Left ventricle myocardium inferior (tissue), 1 donor: ENCODE measurements around the gene ITGA6. TPM values are rescaled to one million over a fixed set of nuclear protein-coding genes. Genes with fewer than 3 reads are reported as not detected.
A peak's percentile ranks its signal among the peaks of the same experiment; 100 is the strongest.

ENCODE experiments used
- DNase-seq: peaks from one replicate; pipeline ENCODE4 v3.0.0-alpha.2; 2020
- H3K27ac ChIP-seq: fragments of 200-600 bp; replicated peaks from 2 replicates; pipeline ENCODE4 v1.8.0; 2021
- H3K27me3 ChIP-seq: fragments of 200-600 bp; 2 replicates; pipeline ENCODE4 v1.8.0; 2021; ENCODE audit warnings: low read depth
- H3K36me3 ChIP-seq: fragments of 200-600 bp; 2 replicates; pipeline ENCODE4 v1.8.0; 2021
- H3K4me1 ChIP-seq: fragments of 200-600 bp; 2 replicates; pipeline ENCODE4 v1.8.0; 2021
- H3K4me3 ChIP-seq: fragments of 200-600 bp; 2 replicates; pipeline ENCODE4 v1.8.0; 2021; ENCODE audit warnings: mild to moderate bottlenecking, moderate library complexity
- H3K9me3 ChIP-seq: fragments of 200-600 bp; replicated peaks from 2 replicates; pipeline ENCODE4 v1.8.0; 2021
- CTCF ChIP-seq: fragments of 200-600 bp; IDR thresholded peaks from 2 replicates; pipeline ENCODE4 v1.8.0; 2021; ENCODE audit warnings: antibody characterized with exemption, mild to moderate bottlenecking, borderline replicate concordance
- intact Hi-C: fragments of 100-400 bp; cut with micrococcal nuclease; formaldehyde crosslinking; loops from one replicate; pipeline ENCODE4 v1.11.0; 2022
- total RNA-seq: library from RNA; stranded (reverse); fragmentation: NEBNext Ultra II Directional; extraction: Animal tissue kit (Norgen Biotek cat#: 25700); gene quantifications from one replicate; pipeline ENCODE4 v1.2.1, GENCODE V29; 2021
- donor health status: DM: no; HTN: yes; CAD: no; lungs with severe emphysema.

ITGA6 gene
- total RNA-seq, 1 donor from 2014 or later: 42.0 TPM

DNA sequence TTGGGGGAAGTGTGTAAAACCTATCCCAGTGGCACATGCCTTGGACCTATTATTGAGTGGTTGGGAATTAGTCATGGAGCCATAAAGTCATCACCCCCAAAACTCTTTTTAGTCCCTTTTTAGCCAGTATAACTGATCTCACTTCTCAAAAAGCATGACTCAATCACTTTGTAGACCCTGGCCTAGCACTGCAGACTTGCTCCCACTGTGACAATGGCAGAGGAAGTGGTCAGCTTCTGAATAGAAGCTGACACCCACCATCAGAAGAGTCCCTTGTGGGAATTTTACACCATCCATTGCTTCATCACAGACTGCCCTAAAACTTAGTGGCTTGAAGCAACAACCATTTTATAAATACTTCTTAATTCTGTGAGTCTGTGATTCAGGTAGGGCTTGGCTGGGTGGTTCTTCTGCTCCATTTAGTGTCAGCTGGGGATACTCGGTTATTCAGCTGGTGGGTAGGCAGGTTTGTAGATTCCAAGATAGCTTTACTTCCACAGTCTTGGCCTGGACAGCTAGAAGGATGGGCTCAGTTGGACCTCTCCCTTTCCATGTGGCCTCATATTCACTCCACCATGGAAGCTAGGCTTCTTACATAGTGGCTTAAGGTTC lies 10.8 kb upstream of the ITGA6 start:
- H3K36me3 ChIP-seq: no peaks in the 10 kb centered on the region
- DNase-seq: no peak
- H3K4me3 ChIP-seq: no peak overlapping the region
- no peak for TF ChIP-seq CTCF
- H3K27me3 ChIP-seq: no peaks in the 10 kb centered on the region
- H3K27ac ChIP-seq: no peak overlapping the region
- no peaks in the 10 kb centered on the region for H3K4me1 ChIP-seq
- intact Hi-C loops: no loop called here
- no peaks in the 10 kb centered on the region for H3K9me3 ChIP-seq

GRCh38 chr2:172420216-172420615 lies 7.2 kb upstream of the ITGA6 start:
- no peak for DNase-seq
- H3K4me1 ChIP-seq: no peaks in the 10 kb centered on the region
- H3K27me3 ChIP-seq: no peaks in the 10 kb centered on the region
- H3K27ac ChIP-seq: no peak overlapping the region
- H3K4me3 ChIP-seq: no peak overlapping the region
- no peaks in the 10 kb centered on the region for H3K36me3 ChIP-seq
- intact Hi-C loops: no loop called here
- TF ChIP-seq CTCF: no peak
- H3K9me3 ChIP-seq: no peaks in the 10 kb centered on the region

- no peak for DNase-seq
- Histone ChIP-seq H3K4me1 (peaks cover 15% of the 10 kb centered on the region), H3K9me3 (no peaks in the 10 kb centered on the region), H3K4me3 (no peak overlapping the region), H3K27ac (no peak overlapping the region), H3K27me3 (no peaks in the 10 kb centered on the region), H3K36me3 (no peaks in the 10 kb centered on the region)
- TF ChIP-seq CTCF: no peak
- intact Hi-C loops: no loop called here
Observed at GRCh38 chr2:172423160-172423559, 4.2 kb upstream of the ITGA6 start.

DNA sequence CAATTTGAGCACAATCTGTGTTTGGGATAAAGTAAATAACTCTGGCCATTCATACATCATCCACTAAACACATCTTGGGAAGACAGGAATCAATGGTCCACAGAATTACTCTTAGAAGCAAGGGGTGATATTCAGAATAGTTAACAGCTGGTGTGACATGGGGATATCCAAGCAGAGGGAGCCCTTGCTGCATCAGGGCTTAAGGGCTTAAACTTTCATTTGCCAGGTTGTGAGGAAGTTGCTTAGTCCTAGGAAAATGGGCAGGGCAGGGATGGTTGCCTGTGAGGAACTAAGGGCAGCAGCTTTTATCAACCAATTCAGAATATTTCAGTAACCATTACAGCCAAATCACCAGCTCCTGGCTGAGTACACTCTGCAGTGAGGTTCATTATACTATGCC lies 2.0 kb upstream of the ITGA6 start:
- no peak for DNase-seq
- Histone ChIP-seq H3K9me3 (no peaks in the 10 kb centered on the region), H3K4me1 (peaks cover 36% of the 10 kb centered on the region), H3K27ac (no peak overlapping the region), H3K27me3 (no peaks in the 10 kb centered on the region), H3K4me3 (no peak overlapping the region), H3K36me3 (no peaks in the 10 kb centered on the region)
- intact Hi-C loops: no loop called here
- TF ChIP-seq CTCF: no peak

DNA sequence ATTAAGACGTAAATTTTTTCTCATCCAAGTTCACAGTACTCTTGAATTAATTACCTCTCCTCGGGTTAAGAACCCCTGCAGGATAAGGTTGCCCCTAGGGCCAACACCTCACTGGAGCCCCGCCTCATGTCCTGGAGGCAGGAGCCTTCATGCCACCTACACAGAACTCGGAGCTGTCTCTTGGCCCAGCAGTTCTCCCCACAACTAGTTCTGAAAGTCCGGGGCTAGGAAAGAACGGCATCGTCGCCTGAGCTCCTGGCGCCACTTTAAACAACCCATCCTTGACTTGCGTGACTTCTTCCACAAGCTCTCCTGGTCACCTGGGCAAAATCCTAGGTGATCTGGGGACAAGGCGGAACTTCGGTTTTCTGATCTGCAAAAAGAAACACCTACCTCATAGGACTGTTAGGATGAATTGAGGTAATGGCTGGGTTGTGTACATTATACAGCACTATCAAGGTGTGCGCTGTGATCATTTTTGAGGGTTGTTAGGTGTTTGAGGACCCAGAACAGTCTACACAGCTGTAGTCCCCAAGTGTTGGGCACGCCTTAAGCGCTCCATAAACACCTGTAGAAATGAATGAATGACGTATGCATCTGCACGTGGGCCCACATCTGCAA lies 641 bp upstream of the ITGA6 start:
- Histone ChIP-seq H3K27me3 (no peaks in the 10 kb centered on the region), H3K27ac (peak overlapping the region; percentile 90), H3K4me3 (peak overlapping the region; percentile 73), H3K9me3 (no peaks in the 10 kb centered on the region), H3K36me3 (no peaks in the 10 kb centered on the region), H3K4me1 (peaks cover 50% of the 10 kb centered on the region)
- no peak for TF ChIP-seq CTCF
- DNase-seq: no peak
- intact Hi-C loops: no loop called here
